WTC11 (cell line): ENCODE data around the gene MIB2. TPM values are rescaled to one million over a fixed set of nuclear protein-coding genes. Genes with fewer than 3 reads are reported as not detected.

Source experiments
- ATAC-seq: fragments of 200-7000 bp; cut with Tn5 transposase; 2 replicates; pipeline ENCODE4 v1.10.0; 2021; ENCODE audit warnings: mild to moderate bottlenecking, moderate library complexity
- CTCF ChIA-PET: fragments of 300-600 bp; sonication (Branson Sonifier 250); formaldehyde crosslinking; loops from one replicate; lab custom pipeline; 2021; ENCODE audit warnings: antibody characterized with exemption; lab: Charles Lee
- POLR2A ChIA-PET: fragments of 350-600 bp; sonication (Branson Sonifier 250); formaldehyde crosslinking; loops from one replicate; lab custom pipeline; 2021; ENCODE audit warnings: antibody characterized with exemption; lab: Charles Lee
- DNase-seq: peaks from one replicate; pipeline ENCODE4 v3.0.0; 2021; ENCODE audit warnings: low spot score
- H3K27ac Mint-ChIP-seq: 2 replicates; pipeline ENCODE4 v1.8.0; 2021; ENCODE audit warnings: mixed read lengths
- H3K27me3 Mint-ChIP-seq: 2 replicates; pipeline ENCODE4 v1.8.0; 2021; ENCODE audit warnings: low read depth, mild to moderate bottlenecking, moderate library complexity, mixed read lengths
- H3K36me3 Mint-ChIP-seq: 2 replicates; pipeline ENCODE4 v1.8.0; 2021; ENCODE audit warnings: mixed read lengths
- H3K4me1 Mint-ChIP-seq: 2 replicates; pipeline ENCODE4 v1.8.0; 2022; ENCODE audit warnings: mixed read lengths
- H3K4me3 Mint-ChIP-seq: 2 replicates; pipeline ENCODE4 v1.8.0; 2021; ENCODE audit warnings: mild to moderate bottlenecking, moderate library complexity, mixed read lengths
- H3K9me3 Mint-ChIP-seq: 2 replicates; pipeline ENCODE4 v1.8.0; 2021; ENCODE audit warnings: mixed read lengths
- ELF4 ChIP-seq: sonication (generic); formaldehyde crosslinking; IDR thresholded peaks from 2 replicates; pipeline ENCODE4 v1.8.1; 2022; ENCODE audit warnings: low read depth, mild to moderate bottlenecking, moderate library complexity, missing genetic modification reagents
- GRHL2 ChIP-seq: fragments of 250-450 bp; sonication (Bioruptor Pico); IDR thresholded peaks from 2 replicates; pipeline ENCODE4 v1.8.0; 2022; ENCODE audit warnings: mild to moderate bottlenecking, moderate library complexity; ENCODE audit not compliant: insufficient replicate concordance, severe bottlenecking
- HMGA2 ChIP-seq: fragments of 250-450 bp; sonication (Bioruptor Pico); IDR thresholded peaks from 2 replicates; pipeline ENCODE4 v1.4.0; 2021; ENCODE audit warnings: mild to moderate bottlenecking, moderate library complexity
- NFYB ChIP-seq: sonication (generic); formaldehyde crosslinking; conservative IDR thresholded peaks from 2 replicates; pipeline ENCODE4 v1.8.0; 2022; ENCODE audit warnings: low read depth, missing genetic modification reagents
- NR2C2 ChIP-seq: sonication (generic); formaldehyde crosslinking; IDR thresholded peaks from 2 replicates; pipeline ENCODE4 v1.8.0; 2022; ENCODE audit warnings: mild to moderate bottlenecking, missing genetic modification reagents
- SOX15 ChIP-seq: fragments of 250-450 bp; sonication (Bioruptor Pico); IDR thresholded peaks from 2 replicates; pipeline ENCODE4 v1.9.0; 2021; ENCODE audit warnings: mild to moderate bottlenecking
- TP53 ChIP-seq: sonication (generic); formaldehyde crosslinking; IDR thresholded peaks from 2 replicates; pipeline ENCODE4 v1.8.1; 2023; ENCODE audit warnings: mild to moderate bottlenecking, missing genetic modification reagents
- ZBTB21 ChIP-seq: sonication (generic); formaldehyde crosslinking; IDR thresholded peaks from 2 replicates; pipeline ENCODE4 v1.8.1; 2023; ENCODE audit warnings: mild to moderate bottlenecking, missing genetic modification reagents, borderline replicate concordance
- ZNF263 ChIP-seq: sonication (generic); formaldehyde crosslinking; IDR thresholded peaks from 2 replicates; pipeline ENCODE4 v1.8.1; 2022; ENCODE audit warnings: low read depth, mild to moderate bottlenecking, moderate library complexity, missing genetic modification reagents
- total RNA-seq: library from RNA; stranded (reverse); gene quantifications from 3 replicates; pipeline ENCODE4 v1.2.3, GENCODE V29; 2021
- TF ChIP-seq, protein P1 (sequence below): fragments of 250-450 bp; sonication (Bioruptor Pico); IDR thresholded peaks from 2 replicates; pipeline ENCODE4 v1.8.0; 2021; ENCODE audit warnings: mild to moderate bottlenecking
- TF ChIP-seq, protein P2 (sequence below): sonication (generic); formaldehyde crosslinking; IDR thresholded peaks from 2 replicates; pipeline ENCODE4 v1.8.0; 2023; ENCODE audit warnings: mild to moderate bottlenecking, missing genetic modification reagents
- TF ChIP-seq, protein P3 (sequence below): sonication (generic); formaldehyde crosslinking; IDR thresholded peaks from 2 replicates; pipeline ENCODE4 v1.8.1; 2023; ENCODE audit warnings: mild to moderate bottlenecking, missing genetic modification reagents
- TF ChIP-seq, protein P4 (sequence below): sonication (generic); formaldehyde crosslinking; IDR thresholded peaks from 2 replicates; pipeline ENCODE4 v1.8.0; 2022; ENCODE audit warnings: missing genetic modification reagents

Gene MIB2
- total RNA-seq, 1 experiment from 2014 or later: 90.6 TPM

DNA sequence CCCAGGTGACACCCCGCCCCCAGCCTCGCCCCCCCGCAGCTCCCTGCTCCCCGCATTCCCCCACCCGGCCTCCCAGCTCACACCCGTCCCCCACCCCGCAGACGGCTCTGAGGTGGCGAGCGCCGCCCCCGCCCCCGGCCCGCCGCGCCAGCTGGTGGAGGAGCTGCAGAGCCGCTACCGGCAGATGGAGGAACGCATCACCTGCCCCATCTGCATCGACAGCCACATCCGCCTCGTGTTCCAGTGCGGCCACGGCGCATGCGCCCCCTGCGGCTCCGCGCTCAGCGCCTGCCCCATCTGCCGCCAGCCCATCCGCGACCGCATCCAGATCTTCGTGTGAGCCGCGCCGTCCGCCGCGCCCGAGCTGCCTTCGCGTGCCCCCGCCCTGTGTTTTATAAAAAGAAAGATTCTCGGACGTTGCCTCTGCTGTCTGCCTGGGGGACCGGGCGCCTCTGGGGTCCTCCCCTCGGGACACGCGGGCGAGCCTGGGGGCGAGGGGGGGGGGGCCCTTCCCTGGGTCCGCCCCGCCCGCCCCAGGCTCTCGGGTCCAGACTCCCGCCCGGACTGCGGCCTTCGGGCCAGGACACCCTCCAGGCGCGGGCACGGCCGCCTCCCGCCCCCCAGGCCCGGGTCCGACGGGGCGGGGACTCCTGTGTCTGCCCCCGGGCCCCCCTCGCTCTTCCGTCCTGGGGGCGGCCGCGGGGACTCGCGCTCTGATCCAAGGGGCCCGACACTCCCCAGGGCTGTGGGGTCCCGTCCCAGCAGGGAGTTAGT lies 15.1 kb downstream of the MIB2 start (continued):
- TF ChIP-seq, protein P1, sequence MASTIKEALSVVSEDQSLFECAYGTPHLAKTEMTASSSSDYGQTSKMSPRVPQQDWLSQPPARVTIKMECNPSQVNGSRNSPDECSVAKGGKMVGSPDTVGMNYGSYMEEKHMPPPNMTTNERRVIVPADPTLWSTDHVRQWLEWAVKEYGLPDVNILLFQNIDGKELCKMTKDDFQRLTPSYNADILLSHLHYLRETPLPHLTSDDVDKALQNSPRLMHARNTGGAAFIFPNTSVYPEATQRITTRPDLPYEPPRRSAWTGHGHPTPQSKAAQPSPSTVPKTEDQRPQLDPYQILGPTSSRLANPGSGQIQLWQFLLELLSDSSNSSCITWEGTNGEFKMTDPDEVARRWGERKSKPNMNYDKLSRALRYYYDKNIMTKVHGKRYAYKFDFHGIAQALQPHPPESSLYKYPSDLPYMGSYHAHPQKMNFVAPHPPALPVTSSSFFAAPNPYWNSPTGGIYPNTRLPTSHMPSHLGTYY (CRISPR knock-in tag): no peak
- TF ChIP-seq ZBTB21 (CRISPR knock-in tag) (peak; percentile 69), NFYB (CRISPR knock-in tag) (0 out of 2 replicates have a peak, but pooled peaks have one; percentile 30), TP53 (CRISPR knock-in tag) (peak; percentile 95), SOX15 (CRISPR knock-in tag) (no peak), ZNF263 (CRISPR knock-in tag) (no peak)
- TF ChIP-seq, protein P2, sequence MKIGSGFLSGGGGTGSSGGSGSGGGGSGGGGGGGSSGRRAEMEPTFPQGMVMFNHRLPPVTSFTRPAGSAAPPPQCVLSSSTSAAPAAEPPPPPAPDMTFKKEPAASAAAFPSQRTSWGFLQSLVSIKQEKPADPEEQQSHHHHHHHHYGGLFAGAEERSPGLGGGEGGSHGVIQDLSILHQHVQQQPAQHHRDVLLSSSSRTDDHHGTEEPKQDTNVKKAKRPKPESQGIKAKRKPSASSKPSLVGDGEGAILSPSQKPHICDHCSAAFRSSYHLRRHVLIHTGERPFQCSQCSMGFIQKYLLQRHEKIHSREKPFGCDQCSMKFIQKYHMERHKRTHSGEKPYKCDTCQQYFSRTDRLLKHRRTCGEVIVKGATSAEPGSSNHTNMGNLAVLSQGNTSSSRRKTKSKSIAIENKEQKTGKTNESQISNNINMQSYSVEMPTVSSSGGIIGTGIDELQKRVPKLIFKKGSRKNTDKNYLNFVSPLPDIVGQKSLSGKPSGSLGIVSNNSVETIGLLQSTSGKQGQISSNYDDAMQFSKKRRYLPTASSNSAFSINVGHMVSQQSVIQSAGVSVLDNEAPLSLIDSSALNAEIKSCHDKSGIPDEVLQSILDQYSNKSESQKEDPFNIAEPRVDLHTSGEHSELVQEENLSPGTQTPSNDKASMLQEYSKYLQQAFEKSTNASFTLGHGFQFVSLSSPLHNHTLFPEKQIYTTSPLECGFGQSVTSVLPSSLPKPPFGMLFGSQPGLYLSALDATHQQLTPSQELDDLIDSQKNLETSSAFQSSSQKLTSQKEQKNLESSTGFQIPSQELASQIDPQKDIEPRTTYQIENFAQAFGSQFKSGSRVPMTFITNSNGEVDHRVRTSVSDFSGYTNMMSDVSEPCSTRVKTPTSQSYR (CRISPR knock-in tag): peak; percentile 91; the same call in 1 of the 2 replicates
- TF ChIP-seq, protein P3, sequence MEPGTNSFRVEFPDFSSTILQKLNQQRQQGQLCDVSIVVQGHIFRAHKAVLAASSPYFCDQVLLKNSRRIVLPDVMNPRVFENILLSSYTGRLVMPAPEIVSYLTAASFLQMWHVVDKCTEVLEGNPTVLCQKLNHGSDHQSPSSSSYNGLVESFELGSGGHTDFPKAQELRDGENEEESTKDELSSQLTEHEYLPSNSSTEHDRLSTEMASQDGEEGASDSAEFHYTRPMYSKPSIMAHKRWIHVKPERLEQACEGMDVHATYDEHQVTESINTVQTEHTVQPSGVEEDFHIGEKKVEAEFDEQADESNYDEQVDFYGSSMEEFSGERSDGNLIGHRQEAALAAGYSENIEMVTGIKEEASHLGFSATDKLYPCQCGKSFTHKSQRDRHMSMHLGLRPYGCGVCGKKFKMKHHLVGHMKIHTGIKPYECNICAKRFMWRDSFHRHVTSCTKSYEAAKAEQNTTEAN (CRISPR knock-in tag): peak; percentile 92

DNA sequence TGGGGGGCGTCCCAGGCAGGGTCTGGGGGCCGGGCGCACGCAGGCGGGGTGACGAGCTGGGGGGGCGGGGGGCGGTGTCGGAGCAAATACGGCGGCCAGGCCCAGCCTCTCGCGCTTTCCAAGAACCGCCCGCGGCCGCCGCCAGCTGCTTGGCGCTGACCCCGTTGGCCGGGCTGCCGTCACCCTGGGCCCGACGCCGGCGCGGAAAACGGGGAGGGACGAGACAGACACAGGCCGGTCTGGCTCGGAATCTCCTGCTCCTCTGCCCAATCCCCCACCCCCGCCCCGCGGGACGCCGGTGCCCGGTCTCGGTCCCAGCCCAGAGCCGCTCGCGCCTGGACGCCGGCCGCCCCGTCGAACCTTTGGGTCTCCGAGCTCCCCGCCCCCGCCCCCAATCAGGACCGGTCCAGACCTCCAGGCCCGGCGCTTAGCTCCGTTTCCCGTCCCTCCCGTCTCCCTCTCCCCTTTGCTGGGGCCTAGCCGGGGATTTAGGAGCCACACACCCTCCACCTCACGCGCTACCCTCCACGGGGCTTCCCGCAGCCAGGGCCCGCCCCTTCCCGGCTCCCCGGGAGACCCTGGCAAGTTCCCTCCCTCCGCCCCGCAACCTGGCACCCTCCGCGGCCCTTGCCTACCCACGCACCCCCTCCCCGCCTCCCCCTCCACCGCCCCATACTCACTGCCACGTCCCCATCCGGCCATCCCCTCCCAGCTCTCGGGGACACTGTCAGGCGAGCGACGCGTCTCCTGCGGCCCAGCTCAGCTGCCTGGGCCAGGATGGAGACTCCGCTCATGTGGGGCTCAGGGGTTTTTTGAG lies 15.9 kb downstream of the MIB2 start:
- peak; percentile 55 for DNase-seq
- Mint-ChIP-seq H3K36me3 (no peaks in the 10 kb centered on the region), H3K4me3 (peak overlapping the region; percentile 66), H3K27me3 (peaks cover 6% of the 10 kb centered on the region)
- TF ChIP-seq HMGA2 (CRISPR knock-in tag) (no peak), ELF4 (no peak), GRHL2 (no peak), NR2C2 (CRISPR knock-in tag) (no peak)
- TF ChIP-seq, protein P4, sequence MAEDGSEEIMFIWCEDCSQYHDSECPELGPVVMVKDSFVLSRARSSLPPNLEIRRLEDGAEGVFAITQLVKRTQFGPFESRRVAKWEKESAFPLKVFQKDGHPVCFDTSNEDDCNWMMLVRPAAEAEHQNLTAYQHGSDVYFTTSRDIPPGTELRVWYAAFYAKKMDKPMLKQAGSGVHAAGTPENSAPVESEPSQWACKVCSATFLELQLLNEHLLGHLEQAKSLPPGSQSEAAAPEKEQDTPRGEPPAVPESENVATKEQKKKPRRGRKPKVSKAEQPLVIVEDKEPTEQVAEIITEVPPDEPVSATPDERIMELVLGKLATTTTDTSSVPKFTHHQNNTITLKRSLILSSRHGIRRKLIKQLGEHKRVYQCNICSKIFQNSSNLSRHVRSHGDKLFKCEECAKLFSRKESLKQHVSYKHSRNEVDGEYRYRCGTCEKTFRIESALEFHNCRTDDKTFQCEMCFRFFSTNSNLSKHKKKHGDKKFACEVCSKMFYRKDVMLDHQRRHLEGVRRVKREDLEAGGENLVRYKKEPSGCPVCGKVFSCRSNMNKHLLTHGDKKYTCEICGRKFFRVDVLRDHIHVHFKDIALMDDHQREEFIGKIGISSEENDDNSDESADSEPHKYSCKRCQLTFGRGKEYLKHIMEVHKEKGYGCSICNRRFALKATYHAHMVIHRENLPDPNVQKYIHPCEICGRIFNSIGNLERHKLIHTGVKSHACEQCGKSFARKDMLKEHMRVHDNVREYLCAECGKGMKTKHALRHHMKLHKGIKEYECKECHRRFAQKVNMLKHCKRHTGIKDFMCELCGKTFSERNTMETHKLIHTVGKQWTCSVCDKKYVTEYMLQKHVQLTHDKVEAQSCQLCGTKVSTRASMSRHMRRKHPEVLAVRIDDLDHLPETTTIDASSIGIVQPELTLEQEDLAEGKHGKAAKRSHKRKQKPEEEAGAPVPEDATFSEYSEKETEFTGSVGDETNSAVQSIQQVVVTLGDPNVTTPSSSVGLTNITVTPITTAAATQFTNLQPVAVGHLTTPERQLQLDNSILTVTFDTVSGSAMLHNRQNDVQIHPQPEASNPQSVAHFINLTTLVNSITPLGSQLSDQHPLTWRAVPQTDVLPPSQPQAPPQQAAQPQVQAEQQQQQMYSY: peak; percentile 61
- TF ChIP-seq, all 79 proteins: peak for 1
- ChIA-PET CTCF (interaction anchor here (0.5 to 1.9 kb wide), 6 partner anchors 11 to 416 kb away, joined by 3 to 6 read pairs (median 4); no protein-coding TSS in a partner anchor), POLR2A (no interaction called here)
- H3K27ac Mint-ChIP-seq: no peak overlapping the region
- no peaks in the 10 kb centered on the region for H3K9me3 Mint-ChIP-seq
- ATAC-seq: peak; percentile 4
- H3K4me1 Mint-ChIP-seq: peaks cover 2% of the 10 kb centered on the region; the same call in 1 of the 2 replicates
